AG09319 (cell line): ENCODE data around the gene THPO.

Source experiments
- DNase-seq: peaks from one replicate; pipeline ENCODE4 v3.0.0-alpha.2; 2010; ENCODE audit warnings: low read depth; ENCODE audit errors: extremely low read depth
- CTCF ChIP-seq: IDR thresholded peaks from 2 replicates; pipeline ENCODE4 v1.5.1; 2011; ENCODE audit warnings: low read depth, mild to moderate bottlenecking, inconsistent platforms, low read length, moderate library complexity

The THPO gene

DNA sequence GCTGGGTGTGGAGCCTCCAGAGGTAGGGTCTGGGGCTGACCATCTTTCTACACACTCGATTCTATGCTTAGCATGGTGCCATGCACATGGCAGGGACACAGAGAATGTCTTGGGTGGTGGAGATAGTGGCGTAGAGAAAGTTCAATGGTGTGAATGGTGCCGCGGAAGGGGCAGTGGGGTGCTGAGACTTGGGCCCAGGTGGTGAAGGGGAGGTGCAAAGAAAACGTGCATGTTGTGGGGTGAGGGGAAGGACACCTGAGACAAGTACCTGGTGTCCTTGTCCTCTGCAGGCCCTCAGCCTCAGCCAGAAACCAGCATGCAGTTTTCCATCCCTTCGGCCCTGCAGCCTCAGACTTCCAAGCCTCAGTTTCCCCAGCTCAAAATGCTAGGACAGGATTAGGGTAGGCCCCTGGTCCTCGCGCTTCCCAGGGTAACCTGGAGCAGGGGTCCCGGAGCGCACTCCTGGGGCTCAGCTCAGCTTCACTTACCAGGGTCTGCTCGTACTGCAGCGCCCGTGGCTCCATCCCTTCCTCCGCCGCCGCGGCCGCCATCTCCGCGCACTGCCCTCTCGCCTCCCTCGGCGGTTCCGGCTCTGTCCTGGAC is 17.0 kb downstream of the THPO start:
- no peak for TF ChIP-seq CTCF

DNA sequence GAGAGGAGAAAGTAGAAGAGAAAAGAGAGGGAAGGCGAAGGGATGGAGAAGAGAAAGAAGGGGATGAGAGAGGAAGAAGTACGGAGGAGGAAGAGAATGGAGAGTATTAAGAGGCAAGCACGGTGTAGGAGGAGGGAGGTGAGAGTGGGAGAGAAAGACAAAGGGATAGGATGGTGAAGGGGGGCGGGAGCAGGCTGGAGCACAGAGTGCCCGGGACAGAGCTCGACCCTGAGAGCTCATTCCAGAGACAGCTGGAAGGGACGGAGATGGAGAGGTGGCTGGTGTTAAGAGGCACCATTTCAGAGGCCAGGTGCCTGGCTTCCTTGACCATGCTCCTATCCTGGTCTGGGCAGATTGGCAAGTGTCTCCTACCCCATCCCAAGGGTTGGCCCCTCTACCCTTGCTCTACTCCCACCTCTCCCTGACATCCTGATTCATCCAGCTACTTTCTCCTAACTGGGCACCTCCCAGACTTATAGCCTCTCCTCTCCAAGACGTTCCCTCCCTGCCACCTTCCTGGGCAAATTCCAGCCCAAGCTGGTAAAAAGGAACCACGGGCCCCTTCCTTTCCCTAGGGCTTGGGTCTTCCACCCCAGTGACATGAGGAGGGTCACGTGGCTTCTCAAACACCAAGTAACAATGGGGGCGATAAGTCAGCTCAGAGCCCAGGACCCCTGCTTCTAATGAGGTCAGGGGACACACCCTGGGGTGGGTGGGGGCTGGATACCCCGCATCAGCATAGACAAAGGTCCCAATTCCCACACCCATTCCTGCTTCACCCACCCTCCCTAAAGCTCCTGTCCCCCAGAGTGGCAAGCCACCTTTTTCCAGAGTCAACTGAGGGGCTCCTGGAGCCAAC is 17.7 kb downstream of the THPO start:
- DNase-seq = no peak
- TF ChIP-seq CTCF = no peak

More for the DNA sequence above, 17.0 kb downstream of the THPO start:
- no peak for DNase-seq

DNA sequence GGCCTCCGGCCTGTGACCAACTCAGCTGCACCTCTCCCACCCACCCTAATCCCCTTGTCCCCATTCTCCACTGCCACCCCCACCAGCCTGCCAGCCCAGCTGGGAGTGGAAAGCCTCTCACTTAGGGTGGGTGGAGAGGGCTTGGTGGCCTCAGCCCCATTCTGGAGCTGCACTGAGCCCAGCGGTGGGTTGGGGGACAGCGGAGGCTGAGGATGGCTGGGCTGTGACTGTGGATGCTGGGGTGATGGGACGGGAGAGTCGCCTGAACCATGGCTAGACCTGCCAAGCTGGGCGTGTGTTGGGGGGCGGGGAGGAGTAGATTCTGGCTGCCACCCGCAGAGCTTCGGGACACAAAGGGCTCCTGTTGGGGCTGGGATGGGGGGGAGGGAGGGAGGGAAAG is 18.4 kb downstream of the THPO start:
- no peak for TF ChIP-seq CTCF
- no peak for DNase-seq

DNA sequence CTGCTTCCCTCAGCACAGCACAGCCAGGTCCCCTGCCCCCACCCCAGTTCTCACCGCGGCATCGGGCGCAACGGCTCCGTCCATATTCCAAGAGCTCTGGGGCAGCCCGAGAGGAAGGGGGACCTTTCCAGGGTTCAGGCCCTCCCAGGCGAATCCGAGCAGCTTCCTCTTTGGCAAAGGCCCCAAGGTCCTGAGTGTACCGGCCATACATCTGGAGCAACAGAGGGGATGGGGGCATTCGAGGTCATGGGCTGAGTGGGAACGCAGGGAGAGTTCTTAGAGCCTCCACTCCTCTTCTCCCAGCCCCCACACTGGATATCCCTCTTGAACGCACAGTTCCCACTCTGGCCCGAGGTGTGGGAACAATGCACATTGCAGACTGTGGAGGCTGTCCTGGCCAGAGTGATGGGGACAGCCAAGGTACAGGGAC is 19.1 kb downstream of the THPO start:
- no peak for TF ChIP-seq CTCF
- no peak for DNase-seq

DNA sequence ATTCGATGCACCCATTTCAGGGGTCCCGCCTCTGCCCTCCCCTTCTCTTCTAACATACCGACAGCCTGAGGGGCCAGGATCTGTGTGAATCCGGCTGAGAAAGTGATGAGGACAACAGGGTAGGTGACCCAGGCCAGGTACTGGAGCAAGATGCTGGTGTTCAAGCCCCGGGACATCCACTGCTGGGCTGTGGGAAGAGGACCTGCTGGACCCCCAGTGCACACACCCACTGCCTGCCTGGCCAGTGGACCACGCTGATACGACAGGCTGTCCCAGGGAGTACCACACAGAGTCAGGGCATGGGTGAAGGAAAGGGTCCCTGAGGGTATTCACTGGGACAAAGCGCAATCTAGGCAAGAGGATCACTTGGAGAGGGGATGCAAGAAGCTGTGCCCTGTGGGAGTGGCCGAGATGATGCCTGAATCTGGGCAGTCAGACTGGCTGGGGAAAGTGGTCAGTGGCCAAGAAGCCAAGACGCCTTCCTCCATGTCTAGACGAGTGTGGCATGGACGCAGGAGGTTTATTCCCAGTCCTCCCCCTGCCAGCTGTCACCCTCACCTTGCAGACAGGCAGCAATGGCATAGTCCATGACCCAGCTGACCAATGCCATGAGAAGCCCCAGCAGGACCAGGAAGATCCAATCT is 19.8 kb downstream of the THPO start:
- DNase-seq = no peak

GRCh38 chr3:184357248-184358123 is 20.5 kb downstream of the THPO start:
- no peak for DNase-seq
- TF ChIP-seq CTCF = no peak

More for the DNA sequence above, 19.8 kb downstream of the THPO start:
- no peak for TF ChIP-seq CTCF
